Islet precursor cell (in vitro differentiated cells): ENCODE data around the gene ENOSF1.
A peak's percentile ranks its signal among the peaks of the same experiment; 100 is the strongest.

ENCODE experiments used
- DNase-seq: peaks from one replicate; pipeline ENCODE4 v3.0.0-alpha.2; 2018

Gene ENOSF1

DNA sequence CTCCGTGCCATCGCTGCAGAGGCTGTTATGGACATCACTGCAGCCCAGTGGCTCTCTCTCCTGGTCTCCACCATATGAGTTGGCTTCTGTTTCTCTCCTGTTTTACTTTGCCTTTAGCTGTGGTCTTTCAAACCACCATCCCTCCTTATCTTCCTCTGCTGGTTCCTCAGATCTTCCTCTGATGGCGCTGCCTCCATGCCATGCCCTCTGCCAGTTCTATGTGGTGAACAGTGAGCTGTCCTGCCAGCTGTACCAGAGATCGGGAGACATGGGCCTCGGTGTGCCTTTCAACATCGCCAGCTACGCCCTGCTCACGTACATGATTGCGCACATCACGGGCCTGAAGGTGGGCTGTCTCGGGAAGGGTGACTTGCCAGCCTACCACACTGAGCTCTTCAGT lies 41.9 kb downstream of the ENOSF1 start:
- no peak for DNase-seq

DNA sequence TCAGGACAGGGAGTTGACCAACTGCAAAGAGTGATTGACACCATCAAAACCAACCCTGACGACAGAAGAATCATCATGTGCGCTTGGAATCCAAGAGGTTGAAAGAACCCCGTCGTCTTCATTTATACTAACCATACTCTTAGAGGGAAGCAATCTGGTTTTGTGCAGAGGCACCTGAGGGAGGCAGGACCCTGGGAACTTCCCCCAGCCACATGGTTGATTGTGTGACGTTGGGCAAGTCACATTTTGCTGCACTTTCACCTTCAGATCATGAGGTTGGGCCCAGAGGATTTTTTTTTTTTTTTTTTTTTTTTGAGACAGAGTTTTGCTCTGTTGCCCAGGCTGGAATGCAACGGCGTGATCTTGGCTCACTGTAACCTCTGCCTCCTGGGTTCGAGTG lies 43.4 kb downstream of the ENOSF1 start:
- no peak for DNase-seq

- no peak for DNase-seq
Measured at GRCh38 chr18:668260-668659, 44.2 kb downstream of the ENOSF1 start.

DNA sequence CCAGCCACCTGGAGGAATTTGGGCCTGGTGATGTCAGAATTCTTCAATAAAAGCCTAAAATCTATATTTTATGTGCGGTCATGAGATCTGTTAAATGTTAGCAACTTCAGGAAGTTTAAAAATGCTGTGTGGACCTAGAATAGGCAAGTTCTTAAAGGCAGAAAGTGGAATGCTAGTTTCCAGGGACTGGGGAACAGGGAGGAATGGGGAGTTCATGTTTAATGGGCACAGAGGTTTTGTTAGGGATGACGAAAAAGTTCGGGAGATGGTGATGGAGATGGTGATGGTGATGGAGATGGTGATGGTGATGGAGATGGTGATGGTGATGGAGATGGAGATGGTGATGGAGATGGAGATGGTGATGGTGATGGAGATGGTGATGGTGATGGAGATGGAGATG lies 45.8 kb downstream of the ENOSF1 start:
- DNase-seq: no peak

DNA sequence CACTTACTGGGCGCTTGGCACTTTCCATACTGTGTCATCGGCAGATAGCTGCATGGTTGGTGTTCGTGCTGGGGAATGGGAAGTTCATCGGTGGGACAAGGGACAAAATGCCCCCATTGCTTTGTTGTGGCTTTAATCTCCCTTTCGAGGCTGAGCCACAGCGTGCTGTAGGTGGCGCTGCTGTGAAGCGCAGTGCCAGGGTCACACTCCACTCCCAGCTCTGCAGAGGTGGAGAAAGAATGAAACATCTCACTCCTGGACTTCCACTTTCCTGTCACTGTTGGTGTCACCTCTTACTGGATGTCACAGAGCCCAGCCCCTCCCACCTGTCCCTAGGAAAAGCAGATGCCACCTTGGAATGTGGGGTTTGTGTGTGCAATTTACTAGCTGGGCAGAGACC lies 46.3 kb downstream of the ENOSF1 start:
- DNase-seq: no peak

DNA sequence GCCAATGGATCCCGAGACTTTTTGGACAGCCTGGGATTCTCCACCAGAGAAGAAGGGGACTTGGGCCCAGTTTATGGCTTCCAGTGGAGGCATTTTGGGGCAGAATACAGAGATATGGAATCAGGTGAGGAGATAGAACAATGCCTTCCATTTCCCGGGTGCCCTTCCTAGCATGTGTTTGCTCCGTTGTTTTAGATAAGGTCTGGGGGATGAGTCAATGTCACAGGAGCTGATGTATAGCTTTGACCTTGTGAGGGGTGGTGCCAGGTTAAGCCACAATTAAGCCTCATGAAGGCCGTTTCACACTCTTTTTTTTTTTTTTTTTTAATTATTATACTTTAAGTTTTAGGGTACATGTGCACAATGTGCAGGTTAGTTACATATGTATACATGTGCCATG lies 50.2 kb downstream of the ENOSF1 start:
- no peak for DNase-seq

DNA sequence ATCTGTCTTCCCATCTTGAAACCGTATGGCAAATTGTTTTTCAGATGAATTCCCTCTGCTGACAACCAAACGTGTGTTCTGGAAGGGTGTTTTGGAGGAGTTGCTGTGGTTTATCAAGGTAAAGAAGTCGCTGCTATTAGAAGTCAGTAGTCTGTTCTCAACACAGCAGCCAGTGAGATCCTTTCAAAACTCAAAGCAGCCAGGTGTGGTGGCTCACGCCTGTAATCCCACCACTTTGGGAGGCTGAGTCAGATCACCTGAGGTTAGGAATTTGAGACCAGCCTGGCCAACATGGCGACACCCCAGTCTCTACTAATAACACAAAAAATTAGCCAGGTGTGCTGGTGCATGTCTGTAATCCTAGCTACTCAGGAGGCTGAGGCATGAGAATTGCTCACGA lies 52.8 kb downstream of the ENOSF1 start:
- no peak for DNase-seq

DNA sequence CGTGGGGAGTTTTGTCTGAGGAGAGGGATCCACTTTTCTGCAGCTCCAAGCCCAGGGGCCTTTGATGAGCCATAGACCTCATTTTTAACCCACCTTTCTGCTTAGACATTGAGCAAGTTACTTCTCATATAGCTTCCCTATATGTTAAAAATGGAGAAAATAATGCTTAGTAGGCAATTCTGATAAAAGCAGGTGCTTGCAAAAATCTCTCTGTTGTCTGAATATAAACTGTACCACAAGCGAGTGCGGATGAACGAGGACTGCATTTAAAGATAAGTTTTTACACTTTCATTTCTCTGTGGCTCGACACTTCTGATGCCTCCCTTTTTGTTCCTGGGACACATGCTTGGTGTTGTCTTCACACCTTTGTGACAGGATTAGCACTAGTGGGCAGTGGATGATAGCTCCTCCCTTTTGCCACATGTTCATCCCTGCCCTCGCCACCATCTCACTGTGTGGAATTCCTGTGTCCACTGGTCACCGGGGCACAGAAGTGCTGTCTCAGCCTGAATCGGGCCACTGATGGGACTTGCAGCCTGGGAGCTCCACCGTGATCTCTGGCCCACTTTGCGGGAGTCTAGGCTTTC lies 53.4 kb downstream of the ENOSF1 start:
- no peak for DNase-seq

DNA sequence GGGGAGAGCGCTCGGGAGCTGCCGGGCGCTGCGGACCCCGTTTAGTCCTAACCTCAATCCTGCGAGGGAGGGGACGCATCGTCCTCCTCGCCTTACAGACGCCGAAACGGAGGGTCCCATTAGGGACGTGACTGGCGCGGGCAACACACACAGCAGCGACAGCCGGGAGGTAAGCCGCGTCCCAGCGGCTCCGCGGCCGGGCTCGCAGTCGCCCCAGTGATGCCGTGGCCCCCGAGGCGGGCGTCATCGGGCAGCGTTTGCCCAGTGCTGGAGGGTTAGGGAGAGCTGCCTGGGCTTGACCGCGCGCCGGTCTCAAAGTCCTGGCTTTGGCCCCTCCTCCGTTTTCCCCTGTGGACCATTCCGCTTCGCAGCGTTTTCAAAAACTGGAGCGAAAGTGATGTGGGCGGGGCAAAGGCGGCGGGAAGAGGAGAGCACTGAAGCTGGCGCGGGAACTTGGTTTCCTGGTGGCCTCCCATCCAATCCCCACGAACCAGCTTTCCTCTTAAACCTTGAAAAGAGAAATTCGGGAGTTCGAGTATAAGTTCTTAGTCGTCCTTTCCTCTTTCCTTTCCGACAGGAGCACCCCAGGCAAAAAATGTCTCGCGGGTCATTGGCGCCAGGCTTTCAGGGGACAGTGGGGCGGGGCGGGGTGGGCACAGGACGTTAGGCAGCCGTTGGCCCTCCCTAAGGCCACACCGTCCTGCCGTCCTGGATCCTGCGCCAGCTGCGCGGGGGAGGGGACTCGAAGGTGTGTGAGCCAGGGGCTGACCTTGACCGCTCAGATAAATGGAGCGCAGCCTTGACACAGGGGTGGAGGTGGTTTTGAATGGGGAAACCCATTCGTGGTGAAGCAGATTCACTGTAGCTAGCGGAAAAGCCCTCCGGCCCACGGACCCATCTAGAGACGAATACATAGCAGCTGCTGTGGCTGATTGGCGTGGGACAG lies 54.2 kb downstream of the ENOSF1 start:
- peak; percentile 96 for DNase-seq

DNA sequence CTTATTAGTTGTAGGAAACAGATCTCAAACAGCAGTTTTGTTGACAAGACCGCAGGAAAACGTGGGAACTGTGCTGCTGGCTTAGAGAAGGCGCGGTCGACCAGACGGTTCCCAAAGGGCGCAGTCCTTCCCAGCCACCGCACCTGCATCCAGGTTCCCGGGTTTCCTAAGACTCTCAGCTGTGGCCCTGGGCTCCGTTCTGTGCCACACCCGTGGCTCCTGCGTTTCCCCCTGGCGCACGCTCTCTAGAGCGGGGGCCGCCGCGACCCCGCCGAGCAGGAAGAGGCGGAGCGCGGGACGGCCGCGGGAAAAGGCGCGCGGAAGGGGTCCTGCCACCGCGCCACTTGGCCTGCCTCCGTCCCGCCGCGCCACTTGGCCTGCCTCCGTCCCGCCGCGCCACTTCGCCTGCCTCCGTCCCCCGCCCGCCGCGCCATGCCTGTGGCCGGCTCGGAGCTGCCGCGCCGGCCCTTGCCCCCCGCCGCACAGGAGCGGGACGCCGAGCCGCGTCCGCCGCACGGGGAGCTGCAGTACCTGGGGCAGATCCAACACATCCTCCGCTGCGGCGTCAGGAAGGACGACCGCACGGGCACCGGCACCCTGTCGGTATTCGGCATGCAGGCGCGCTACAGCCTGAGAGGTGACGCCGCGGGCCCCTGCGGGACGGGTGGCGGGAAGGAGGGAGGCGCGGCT lies 55.0 kb downstream of the ENOSF1 start, which contains the start of gene TYMS:
Gene TYMS (plus strand): TSS at position 343 of the 690 bp plus-strand sequence. CDS start 90 bp downstream, at position 433.
- DNase-seq: peak; percentile 87

GRCh38 chr18:655445-655844 lies 57.0 kb downstream of the ENOSF1 start:
- DNase-seq: no peak

GRCh38 chr18:654601-655000 lies 57.8 kb downstream of the ENOSF1 start:
- no peak for DNase-seq

- DNase-seq: no peak
Measured at GRCh38 chr18:653512-653911, 58.9 kb downstream of the ENOSF1 start.

GRCh38 chr18:652131-652530 lies 60.3 kb downstream of the ENOSF1 start:
- DNase-seq: no peak

- DNase-seq: no peak
Measured at GRCh38 chr18:650428-650858, 62.0 kb downstream of the ENOSF1 start.

GRCh38 chr18:649341-649740 lies 63.1 kb downstream of the ENOSF1 start:
- no peak for DNase-seq

DNA sequence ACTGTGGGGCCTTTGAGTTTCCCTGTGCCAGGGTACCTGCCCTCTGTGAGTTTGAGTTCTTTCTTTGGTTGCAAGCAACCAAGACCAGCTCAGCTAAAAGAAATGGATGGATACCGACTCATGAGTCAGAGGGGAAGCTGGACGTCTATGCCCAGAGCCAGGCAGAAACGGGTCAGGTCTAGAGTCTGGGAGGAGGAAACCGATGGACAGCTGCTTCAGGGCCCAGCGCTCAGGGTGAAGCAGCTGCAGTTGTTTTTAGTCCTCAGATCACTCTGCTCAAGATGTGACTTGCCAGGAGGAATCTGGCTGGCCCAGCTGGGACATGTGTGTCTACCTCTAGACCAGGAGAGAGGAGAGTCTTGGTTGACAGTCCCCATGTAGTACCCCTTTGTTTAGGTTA lies 65.1 kb downstream of the ENOSF1 start:
- DNase-seq: no peak

GRCh38 chr18:644395-645004 lies 67.9 kb downstream of the ENOSF1 start:
- no peak for DNase-seq

DNA sequence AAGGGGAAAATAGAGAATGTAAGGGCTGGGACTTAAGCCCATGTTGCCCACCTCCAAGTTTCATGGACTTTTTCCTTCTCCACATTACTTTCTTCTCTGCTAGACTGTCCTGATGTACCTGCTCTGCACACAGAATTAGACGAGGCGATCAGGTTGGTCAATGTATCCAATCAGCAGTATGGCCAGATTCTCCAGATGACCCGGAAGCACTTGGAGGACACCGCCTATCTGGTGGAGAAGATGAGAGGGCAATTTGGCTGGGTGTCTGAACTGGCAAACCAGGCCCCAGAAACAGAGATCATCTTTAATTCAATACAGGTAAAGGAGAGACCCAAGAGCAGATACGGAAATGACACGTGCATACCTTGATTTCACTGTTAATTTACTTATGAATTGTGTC lies 71.2 kb downstream of the ENOSF1 start:
- DNase-seq: no peak

DNA sequence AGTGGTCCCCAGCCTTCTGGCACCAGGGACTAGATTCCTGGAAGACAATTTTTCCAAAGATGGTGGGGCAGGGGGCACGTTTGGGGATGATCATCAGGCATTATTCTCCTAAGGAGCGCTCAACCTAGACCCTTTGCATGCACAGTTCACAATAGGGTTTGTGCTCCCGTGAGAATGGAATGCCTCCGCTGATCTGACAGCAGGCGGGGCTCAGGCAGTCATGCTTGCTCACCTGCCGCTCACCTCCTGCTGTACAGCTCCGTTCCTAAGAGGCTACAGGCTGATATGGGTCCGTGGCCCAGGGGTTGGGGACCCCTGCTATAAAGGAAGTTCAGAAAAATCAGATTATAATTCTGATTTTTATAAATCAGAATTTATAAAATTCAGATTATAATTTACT lies 77.3 kb downstream of the ENOSF1 start:
- DNase-seq: no peak

- no peak for DNase-seq
Measured at GRCh38 chr18:634551-635045, 77.8 kb downstream of the ENOSF1 start.

- no peak for DNase-seq
Measured at GRCh38 chr18:631560-631959, 80.9 kb downstream of the ENOSF1 start.
